Pancreas (tissue), 10 donors: Measurements from ENCODE around the gene EXOC3. TPM values are rescaled to one million over a fixed set of nuclear protein-coding genes. Genes with fewer than 3 reads are reported as not detected.
A peak's percentile ranks its signal among the peaks of the same experiment; 100 is the strongest.

Source experiments
- ATAC-seq, 4 donors: fragments of 200-7000 bp; cut with Tn5 transposase; one replicate each; pipeline versions ENCODE4 v1.8.0 to v1.9.1; 2020; ENCODE audit warnings: mild to moderate bottlenecking in 4 of 4, moderate library complexity in 4 of 4
- DNase-seq, 6 donors: peaks; one replicate each; pipeline ENCODE4 v3.0.0-alpha.2; 2020
- FAIRE-seq: peaks from 2 replicates; lab custom pipeline; 2012; peaks lifted over from hg19 to GRCh38; lab: Jason Lieb, UNC
- H3K27ac ChIP-seq, 4 donors: fragments of 200-600 bp; sonication (generic); 1 replicate in 3 of 4; 2 replicates in 1 of 4; pipeline versions ENCODE4 v1.5.0 to v1.8.0; 2020
- H3K27me3 ChIP-seq, 4 donors: fragments of 200-600 bp; one replicate each; pipeline ENCODE4 v1.8.0; 2021
- H3K36me3 ChIP-seq, 3 donors: fragments of 200-600 bp; sonication (generic) in 1 of 3; one replicate each; pipeline versions ENCODE4 v1.5.0 to v1.8.0; 2020 to 2021
- H3K4me1 ChIP-seq, 3 donors: fragments of 200-600 bp; one replicate each; pipeline ENCODE4 v1.8.0; 2021
- H3K4me3 ChIP-seq, 4 donors: fragments of 200-600 bp; sonication (generic) in 2 of 4; one replicate each; pipeline versions ENCODE4 v1.5.0 to v1.8.0; 2020 to 2021
- H3K9me3 ChIP-seq, 4 donors: fragments of 200-600 bp; one replicate each; pipeline ENCODE4 v1.8.0; 2021
- WGBS, 2 donors: extraction: QIAGEN DNeasy Blood & Tissue Kit; methylation state at CpG; one replicate each; pipeline ENCODE4 v1.1.7; 2013; 5-methylcytosine and 5-hydroxymethylcytosine counted together
- intact Hi-C, 3 donors: fragments of 100-400 bp; cut with DNase I; formaldehyde crosslinking; loops; one replicate each; pipeline versions ENCODE4 v1.11.1 to v1.14.2; 2022
- polyA plus RNA-seq, 2 donors: library from polyadenylated mRNA; stranded (reverse); fragments of 200-250 nt; gene quantifications; one replicate each; pipeline ENCODE4 v1.2.3, GENCODE V29; 2013
- total RNA-seq, 6 donors: library from RNA; stranded (reverse); fragmentation: NEBNext Ultra II Directional in 4 of 6; extraction: Animal tissue kit (Norgen Biotek cat#: 25700) in 4 of 6; gene quantifications; one replicate each; pipeline versions ENCODE4 v1.2.1 to v1.2.4, GENCODE V29; 2021 to 2023
- TF ChIP-seq, protein P1 (sequence below), 4 donors: fragments of 200-600 bp; sonication (generic) in 3 of 4; IDR thresholded peaks; one replicate each; pipeline versions ENCODE4 v1.5.0 to v1.8.0; 2021; ENCODE audit warnings: antibody characterized with exemption in 4 of 4
- donor health status: healthy with polysubstance abuse.
- donor health status: DM: no; HTN: no; CAD: no; lungs with moderate emphysema.
- donor health status: DM: no; HTN: no; CAD: no.
- donor health status: control.
- donor health status: control.
- donor health status: Bipolar disorder and iron deficiency.
- donor health status: DM: yes; HTN: yes; CAD: no.
- donor health status: DM: no; HTN: no; CAD: no.
- donor health status: DM: no; HTN: no; CAD: no.
- donor health status: DM: yes; HTN: yes; CAD: no.

The EXOC3 gene
- total and polyA plus RNA-seq, 8 donors = 24.5 to 71.8 (median 38.8) TPM

- Histone ChIP-seq H3K9me3 (no peaks in the 10 kb centered on the region), H3K4me1 (no peaks in the 10 kb centered on the region), H3K27ac (no peak overlapping the region), H3K4me3 (no peak overlapping the region), H3K27me3 (no peaks in the 10 kb centered on the region), H3K36me3 (no peaks in the 10 kb centered on the region)
- no peak for DNase-seq
- WGBS, 2 donors = 82 to 88% methylated on average over 39 of the region's 39 CpGs
- intact Hi-C loops = no loop called here
- no peak for FAIRE-seq
- no peak for ATAC-seq
- TF ChIP-seq, protein P1, sequence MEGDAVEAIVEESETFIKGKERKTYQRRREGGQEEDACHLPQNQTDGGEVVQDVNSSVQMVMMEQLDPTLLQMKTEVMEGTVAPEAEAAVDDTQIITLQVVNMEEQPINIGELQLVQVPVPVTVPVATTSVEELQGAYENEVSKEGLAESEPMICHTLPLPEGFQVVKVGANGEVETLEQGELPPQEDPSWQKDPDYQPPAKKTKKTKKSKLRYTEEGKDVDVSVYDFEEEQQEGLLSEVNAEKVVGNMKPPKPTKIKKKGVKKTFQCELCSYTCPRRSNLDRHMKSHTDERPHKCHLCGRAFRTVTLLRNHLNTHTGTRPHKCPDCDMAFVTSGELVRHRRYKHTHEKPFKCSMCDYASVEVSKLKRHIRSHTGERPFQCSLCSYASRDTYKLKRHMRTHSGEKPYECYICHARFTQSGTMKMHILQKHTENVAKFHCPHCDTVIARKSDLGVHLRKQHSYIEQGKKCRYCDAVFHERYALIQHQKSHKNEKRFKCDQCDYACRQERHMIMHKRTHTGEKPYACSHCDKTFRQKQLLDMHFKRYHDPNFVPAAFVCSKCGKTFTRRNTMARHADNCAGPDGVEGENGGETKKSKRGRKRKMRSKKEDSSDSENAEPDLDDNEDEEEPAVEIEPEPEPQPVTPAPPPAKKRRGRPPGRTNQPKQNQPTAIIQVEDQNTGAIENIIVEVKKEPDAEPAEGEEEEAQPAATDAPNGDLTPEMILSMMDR (IDR thresholded peaks at IDR 0.05) = no peak
Measured at GRCh38 chr5:427415-428087, 15.4 kb upstream of the EXOC3 start.

DNA sequence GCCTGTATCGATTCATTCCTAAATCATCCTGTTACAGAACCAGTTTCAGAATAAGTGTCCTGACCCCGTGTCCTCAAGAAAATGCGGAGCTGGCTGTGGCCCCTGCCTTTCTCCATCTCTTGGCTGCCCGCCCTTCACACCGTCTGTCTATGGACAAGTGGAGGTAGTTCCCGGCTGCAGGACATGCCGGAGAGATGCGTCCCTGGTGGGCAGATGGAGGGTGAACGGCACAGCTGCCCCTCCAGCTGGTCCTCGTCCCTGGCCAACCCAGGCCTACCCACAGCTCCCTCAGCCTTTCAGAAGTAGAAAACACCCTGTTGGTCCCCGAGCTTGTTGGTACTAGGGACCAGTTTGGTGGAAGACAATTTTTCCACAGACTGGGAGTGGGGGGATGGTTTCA lies 14.8 kb upstream of the EXOC3 start:
- Histone ChIP-seq H3K27ac (no peak overlapping the region), H3K4me1 (no peaks in the 10 kb centered on the region), H3K9me3 (no peaks in the 10 kb centered on the region), H3K27me3 (no peaks in the 10 kb centered on the region), H3K4me3 (no peak overlapping the region), H3K36me3 (no peaks in the 10 kb centered on the region)
- ATAC-seq (no peak), DNase-seq (no peak), FAIRE-seq (no peak)
- intact Hi-C loops = no loop called here
- TF ChIP-seq, protein P1 (IDR thresholded peaks at IDR 0.05) = no peak
- 78 to 86% methylated on average over 11 of the region's 11 CpGs for WGBS, 2 donors

DNA sequence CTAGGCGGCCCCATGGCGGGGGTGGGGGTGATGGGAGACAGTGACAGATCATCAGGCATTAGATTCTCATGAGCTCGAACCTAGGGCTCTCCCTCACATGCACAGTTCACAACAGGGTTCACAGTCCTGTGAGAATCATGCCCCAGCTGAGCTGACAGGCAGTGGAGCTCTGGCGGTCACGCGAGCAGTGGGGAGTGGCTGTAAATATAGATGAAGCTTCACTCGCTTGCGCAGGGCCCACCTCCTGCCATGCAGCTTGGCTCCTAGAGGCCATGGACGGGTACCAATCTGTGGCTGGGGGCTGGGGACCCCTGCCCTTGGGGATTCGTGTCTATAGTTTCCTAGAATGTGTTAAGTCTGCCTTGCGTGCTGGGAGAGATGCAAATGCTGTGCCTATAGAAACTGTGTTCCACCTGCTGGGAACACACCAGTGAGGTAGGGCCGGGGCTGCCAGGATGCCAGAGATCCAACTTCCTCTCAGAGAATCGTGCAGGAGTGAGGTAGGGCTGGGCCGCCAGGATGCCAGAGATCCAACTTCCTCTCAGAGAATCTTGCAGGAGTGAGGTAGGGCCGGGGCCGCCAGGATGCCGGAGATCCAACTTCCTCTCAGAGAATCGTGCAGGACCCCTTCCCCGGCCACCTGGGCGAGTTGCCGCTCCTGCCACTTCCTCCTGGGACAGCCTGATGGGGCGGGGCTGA lies 14.1 kb upstream of the EXOC3 start:
- DNase-seq = no peak

DNA sequence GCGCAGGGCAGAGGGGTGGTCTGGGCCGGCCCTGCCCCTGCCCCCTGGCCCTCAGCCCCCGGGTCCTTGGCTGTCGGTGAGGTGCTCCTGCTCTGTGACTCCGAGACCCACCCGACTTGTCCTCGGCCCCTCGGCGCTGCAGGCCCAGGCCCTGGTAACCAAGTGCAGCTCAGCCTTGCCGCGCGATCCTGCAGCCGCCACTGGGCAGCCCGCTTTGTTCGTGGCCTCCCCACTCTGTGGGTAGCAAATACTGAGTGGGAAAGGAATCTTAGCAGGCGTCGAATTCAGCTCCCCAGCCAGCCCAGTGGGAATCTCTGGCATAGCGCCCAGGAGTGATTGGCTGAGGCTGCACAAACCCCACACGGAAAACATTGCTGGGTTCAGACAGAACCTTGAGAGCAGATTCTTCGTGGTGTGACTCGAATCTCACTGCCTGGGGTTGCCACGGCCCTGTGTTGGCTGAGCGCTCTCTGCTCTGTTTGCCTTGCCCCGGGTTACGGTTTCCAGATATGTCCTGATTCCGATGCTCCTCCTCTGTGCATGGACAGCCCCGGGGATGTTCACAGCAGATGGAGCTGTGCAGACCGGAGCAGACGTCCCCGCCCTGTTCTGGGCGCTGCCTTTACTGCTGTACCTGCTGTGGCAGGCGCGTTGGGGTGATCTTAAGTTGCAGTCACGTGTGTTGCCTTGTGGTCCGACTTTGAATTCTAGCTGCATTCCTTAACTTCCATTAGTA lies 13.4 kb upstream of the EXOC3 start:
- ATAC-seq (peak in 3 of 4 donors; percentile 16 to 38 (median 29)), FAIRE-seq (no peak), DNase-seq (peak in 2 of 6 donors; percentile 54 to 64)
- Histone ChIP-seq H3K4me1 (no peaks in the 10 kb centered on the region), H3K36me3 (no peaks in the 10 kb centered on the region), H3K4me3 (no peak overlapping the region), H3K27me3 (no peaks in the 10 kb centered on the region), H3K9me3 (no peaks in the 10 kb centered on the region), H3K27ac (no peak overlapping the region)
- 63 to 67% methylated on average over 35 of the region's 35 CpGs for WGBS, 2 donors
- TF ChIP-seq, protein P1 (IDR thresholded peaks at IDR 0.05) = no peak
- intact Hi-C loops = no loop called here

More for the DNA sequence above, 14.1 kb upstream of the EXOC3 start:
- H3K4me3 ChIP-seq = no peak overlapping the region
- no peaks in the 10 kb centered on the region for H3K9me3 ChIP-seq
- 67 to 74% methylated on average over 22 of the region's 22 CpGs for WGBS, 2 donors
- FAIRE-seq = no peak
- no peak overlapping the region for H3K27ac ChIP-seq
- H3K27me3 ChIP-seq = no peaks in the 10 kb centered on the region
- intact Hi-C loops = no loop called here
- H3K36me3 ChIP-seq = no peaks in the 10 kb centered on the region
- TF ChIP-seq, protein P1 (IDR thresholded peaks at IDR 0.05) = no peak
- ATAC-seq = no peak
- H3K4me1 ChIP-seq = no peaks in the 10 kb centered on the region
